Activated CD8-positive, alpha-beta T cell treated with anti-CD3 and anti-CD28 coated beads for 36 hours (primary cell): ENCODE data around the gene EIF4E3. TPM values are rescaled to one million over a fixed set of nuclear protein-coding genes. Genes with fewer than 3 reads are reported as not detected.

Source experiments
- ATAC-seq: fragments of 200-7000 bp; cut with Tn5 transposase; one replicate; pipeline ENCODE4 v1.10.0; 2021; ENCODE audit warnings: mild to moderate bottlenecking, moderate library complexity
- CTCF ChIA-PET: fragments of 350-600 bp; sonication (Branson Sonifier 250); formaldehyde crosslinking; loops from one replicate; lab custom pipeline; 2021; ENCODE audit warnings: antibody characterized with exemption; lab: Charles Lee
- POLR2A ChIA-PET: fragments of 350-600 bp; sonication (Branson Sonifier 250); formaldehyde crosslinking; loops from one replicate; lab custom pipeline; 2021; ENCODE audit warnings: antibody characterized with exemption; lab: Charles Lee
- DNase-seq: peaks from one replicate; pipeline ENCODE4 v3.0.0-alpha.2; 2020
- H3K27ac Mint-ChIP-seq: one replicate; pipeline ENCODE4 v1.8.0; 2021; ENCODE audit warnings: mild to moderate bottlenecking, mixed read lengths
- H3K27me3 Mint-ChIP-seq: one replicate; pipeline ENCODE4 v1.8.0; 2021; ENCODE audit warnings: mixed read lengths
- H3K36me3 Mint-ChIP-seq: one replicate; pipeline ENCODE4 v1.8.0; 2021; ENCODE audit warnings: low read depth, mixed read lengths
- H3K4me1 Mint-ChIP-seq: one replicate; pipeline ENCODE4 v1.8.0; 2021; ENCODE audit warnings: low read depth, mixed read lengths
- H3K4me3 Mint-ChIP-seq: one replicate; pipeline ENCODE4 v1.8.0; 2021; ENCODE audit warnings: mild to moderate bottlenecking, moderate library complexity, mixed read lengths
- H3K9me3 Mint-ChIP-seq: one replicate; pipeline ENCODE4 v1.8.0; 2021; ENCODE audit warnings: mixed read lengths
- CTCF ChIP-seq: fragments of 200-600 bp; IDR thresholded peaks from one replicate; pipeline ENCODE4 v1.8.0; 2022; ENCODE audit warnings: antibody characterized with exemption, mild to moderate bottlenecking
- intact Hi-C: fragments of 100-400 bp; cut with micrococcal nuclease; formaldehyde crosslinking; loops from one replicate; pipeline ENCODE4 v1.10.0; 2022
- total RNA-seq, 2 experiments: library from RNA; stranded (reverse); gene quantifications; one replicate each; pipeline ENCODE4 v1.2.3, GENCODE V29; 2021

EIF4E3 gene
- total RNA-seq, 2 experiments from 2014 or later = 29.3 to 30.4 TPM

DNA sequence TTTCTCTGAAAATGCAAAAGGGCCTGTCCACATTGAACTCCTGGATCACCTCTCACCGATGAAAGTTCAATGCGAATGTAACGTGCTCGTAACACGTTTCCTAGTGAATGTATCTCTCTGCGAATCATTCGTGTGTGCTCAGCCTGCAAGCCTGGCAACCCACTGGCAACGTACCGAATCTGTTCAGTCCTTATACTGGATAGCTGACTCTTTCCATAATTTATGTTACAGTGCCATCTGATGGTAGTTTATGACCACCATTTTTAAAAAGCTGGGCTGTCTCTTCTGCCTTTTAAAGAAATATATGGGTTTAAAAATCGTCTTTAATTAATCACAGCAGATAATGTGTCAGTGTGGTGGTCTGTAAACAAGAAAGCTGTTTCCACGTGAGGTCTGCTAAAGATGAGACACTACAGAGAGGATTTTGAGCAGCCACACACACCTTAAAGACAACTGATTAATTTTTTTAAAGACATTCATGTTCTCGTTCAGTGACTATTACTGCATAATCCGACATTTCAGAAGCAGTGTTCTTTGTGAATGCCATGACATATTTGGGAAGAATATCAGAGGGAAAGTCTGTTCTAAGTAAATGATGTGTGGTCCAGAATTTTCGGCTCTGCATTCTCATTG, 72.3 kb downstream of the EIF4E3 start:
- ChIA-PET CTCF (interaction anchor here (0.7 to 1.3 kb wide), 4 partner anchors 10 to 936 kb away, joined by 3 to 4 read pairs (median 3); no protein-coding TSS in a partner anchor), POLR2A (interaction anchor here (0.7 kb wide), 1 partner anchor 13 kb away, joined by 3 read pairs; no protein-coding TSS in a partner anchor)
- no peak overlapping the region for H3K4me3 Mint-ChIP-seq
- ATAC-seq (peak; percentile 69), DNase-seq (peak; percentile 38)
- no peaks in the 10 kb centered on the region for H3K27me3 Mint-ChIP-seq
- H3K27ac Mint-ChIP-seq = no peak overlapping the region
- peak; percentile 62 for TF ChIP-seq CTCF
- H3K36me3 Mint-ChIP-seq = no peaks in the 10 kb centered on the region
- intact Hi-C loops = no loop called here
- H3K9me3 Mint-ChIP-seq = no peaks in the 10 kb centered on the region
- H3K4me1 Mint-ChIP-seq = peaks cover 7% of the 10 kb centered on the region

- CTCF ChIA-PET = no interaction called here
Observed at GRCh38 chr3:71651625-71652024, 73.6 kb downstream of the EIF4E3 start.

DNA sequence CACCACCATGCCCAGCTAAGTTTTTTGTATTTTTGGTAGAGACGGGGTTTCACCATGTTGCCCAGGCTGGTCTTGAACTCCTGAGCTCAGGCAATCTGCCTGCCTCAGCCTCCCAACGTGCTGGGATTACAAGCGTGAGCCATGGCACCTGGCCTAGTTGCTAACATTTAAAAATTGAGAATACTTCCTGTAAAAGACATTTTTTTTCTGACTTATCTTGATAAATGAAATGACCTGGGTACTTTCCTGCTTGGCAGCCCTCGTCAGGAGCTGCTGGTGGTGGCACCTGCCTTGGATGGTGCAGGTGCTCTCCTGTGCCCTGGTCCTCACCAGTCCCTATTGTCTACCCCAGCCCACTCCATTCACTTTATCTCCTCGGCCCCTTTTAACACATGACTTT, 74.8 kb downstream of the EIF4E3 start:
- Mint-ChIP-seq H3K4me1 (peaks cover 7% of the 10 kb centered on the region), H3K36me3 (no peaks in the 10 kb centered on the region), H3K27ac (no peak overlapping the region), H3K4me3 (no peak overlapping the region), H3K9me3 (no peaks in the 10 kb centered on the region), H3K27me3 (no peaks in the 10 kb centered on the region)
- ATAC-seq (no peak), DNase-seq (no peak)
- POLR2A ChIA-PET = no interaction called here
- CTCF ChIA-PET = no interaction called here
- TF ChIP-seq CTCF = no peak
- intact Hi-C loops = no loop called here

More at GRCh38 chr3:71651625-71652024, 73.6 kb downstream of the EIF4E3 start:
- POLR2A ChIA-PET = no interaction called here
- no peak for TF ChIP-seq CTCF
- DNase-seq = no peak
- intact Hi-C loops = no loop called here
- no peak overlapping the region for H3K27ac Mint-ChIP-seq
- no peak overlapping the region for H3K4me3 Mint-ChIP-seq
- no peaks in the 10 kb centered on the region for H3K9me3 Mint-ChIP-seq
- H3K36me3 Mint-ChIP-seq = no peaks in the 10 kb centered on the region
- ATAC-seq = no peak
- H3K4me1 Mint-ChIP-seq = peaks cover 7% of the 10 kb centered on the region
- H3K27me3 Mint-ChIP-seq = no peaks in the 10 kb centered on the region

DNA sequence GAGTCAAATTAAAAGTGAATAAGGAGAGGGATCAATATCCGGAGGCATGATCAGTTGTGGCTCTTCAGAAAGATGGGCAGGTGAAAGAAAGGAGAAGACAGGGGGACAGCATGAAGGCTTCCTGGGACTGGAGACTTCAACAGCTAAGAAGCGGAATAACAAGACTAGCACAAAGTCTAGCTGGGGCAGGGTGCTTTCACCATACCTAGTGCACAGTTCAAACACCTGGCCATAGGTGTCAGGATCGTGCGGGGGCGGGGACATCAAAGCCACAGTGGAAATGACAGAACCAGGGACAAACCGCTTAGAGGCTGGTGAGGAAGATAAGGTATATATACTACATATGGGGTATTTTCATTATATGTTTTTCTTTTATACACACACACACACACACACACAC, 75.4 kb downstream of the EIF4E3 start:
- Mint-ChIP-seq H3K4me3 (no peak overlapping the region), H3K27me3 (no peaks in the 10 kb centered on the region), H3K9me3 (no peaks in the 10 kb centered on the region), H3K4me1 (peaks cover 7% of the 10 kb centered on the region), H3K36me3 (no peaks in the 10 kb centered on the region), H3K27ac (no peak overlapping the region)
- CTCF ChIA-PET = no interaction called here
- no peak for TF ChIP-seq CTCF
- DNase-seq = peak; percentile 13
- POLR2A ChIA-PET = no interaction called here
- no peak for ATAC-seq
- intact Hi-C loops = loop anchor here (10.0 kb wide), 1 partner anchor 1095 kb away; no protein-coding TSS in a partner anchor

DNA sequence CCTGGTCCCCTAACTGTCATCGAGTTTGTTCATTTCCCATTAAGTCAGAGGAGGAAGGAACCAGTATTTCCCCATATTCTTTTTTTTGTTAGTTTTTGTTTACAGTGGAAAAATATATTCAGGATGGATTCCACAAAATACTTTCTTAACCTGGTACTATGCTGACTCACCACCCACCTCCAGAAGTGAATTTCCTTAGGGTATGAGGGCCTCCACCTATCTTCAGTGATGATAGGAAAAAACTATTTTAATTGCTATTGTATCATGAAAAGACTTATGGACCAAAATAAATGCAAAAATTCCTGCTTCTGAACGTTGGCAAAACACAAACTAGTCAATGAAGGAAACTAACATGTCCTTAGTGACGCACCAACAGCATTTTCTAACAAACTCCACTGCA, 77.5 kb downstream of the EIF4E3 start:
- Mint-ChIP-seq H3K9me3 (no peaks in the 10 kb centered on the region), H3K27me3 (no peaks in the 10 kb centered on the region), H3K27ac (no peak overlapping the region), H3K36me3 (no peaks in the 10 kb centered on the region), H3K4me1 (peaks cover 5% of the 10 kb centered on the region), H3K4me3 (no peak overlapping the region)
- intact Hi-C loops = loop anchor here (10.0 kb wide), 1 partner anchor 1093 kb away; no protein-coding TSS in a partner anchor
- DNase-seq (no peak), ATAC-seq (no peak)
- ChIA-PET CTCF (no interaction called here), POLR2A (no interaction called here)
- TF ChIP-seq CTCF = no peak
